KMS-11 (cell line): Measurements from ENCODE around the gene ISCU.

Experiments
- H2AFZ ChIP-seq: fragments of 200-600 bp; sonication (generic); 2 replicates; pipeline ENCODE4 v1.6.1; 2016; ENCODE audit warnings: antibody characterized with exemption, mixed run types, low read depth
- H3K27ac ChIP-seq: fragments of 200-600 bp; sonication (generic); 2 replicates; pipeline ENCODE4 v1.6.1; 2016; ENCODE audit warnings: mild to moderate bottlenecking, mixed run types
- H3K27me3 ChIP-seq: fragments of 200-600 bp; sonication (generic); 2 replicates; pipeline ENCODE4 v1.6.1; 2017; ENCODE audit warnings: mild to moderate bottlenecking, low read depth, mixed run types, moderate library complexity; ENCODE audit not compliant: insufficient read depth
- H3K36me3 ChIP-seq: fragments of 200-600 bp; sonication (generic); 2 replicates; pipeline ENCODE4 v1.6.1; 2017; ENCODE audit warnings: mild to moderate bottlenecking, mixed run types; ENCODE audit not compliant: insufficient read depth
- H3K4me1 ChIP-seq: fragments of 200-600 bp; sonication (generic); 2 replicates; pipeline ENCODE4 v1.6.1; 2016; ENCODE audit warnings: mild to moderate bottlenecking, low read depth, mixed run types; ENCODE audit not compliant: poor library complexity, severe bottlenecking
- H3K4me2 ChIP-seq: fragments of 200-600 bp; sonication (generic); 2 replicates; pipeline ENCODE4 v1.7.0; 2016; ENCODE audit warnings: mild to moderate bottlenecking, mixed run types
- H3K4me3 ChIP-seq: fragments of 200-600 bp; sonication (generic); IDR thresholded peaks from 2 replicates; pipeline ENCODE4 v1.6.1; 2017; ENCODE audit warnings: low read depth, low read length, mixed read lengths; ENCODE audit not compliant: insufficient read depth
- H3K79me2 ChIP-seq: fragments of 200-600 bp; sonication (generic); 2 replicates; pipeline ENCODE4 v1.6.1; 2016; ENCODE audit warnings: low read depth, mixed run types; ENCODE audit not compliant: insufficient read depth
- H3K9ac ChIP-seq: fragments of 200-600 bp; sonication (generic); 2 replicates; pipeline ENCODE4 v1.6.1; 2016; ENCODE audit warnings: mild to moderate bottlenecking, mixed run types
- H4K20me1 ChIP-seq: fragments of 200-600 bp; sonication (generic); 2 replicates; pipeline ENCODE4 v1.6.1; 2016; ENCODE audit warnings: mild to moderate bottlenecking, mixed run types; ENCODE audit not compliant: insufficient read depth
- CTCF ChIP-seq: fragments of 200-600 bp; sonication (generic); conservative IDR thresholded peaks from 2 replicates; pipeline ENCODE4 v1.6.1; 2017; ENCODE audit warnings: low read depth, mild to moderate bottlenecking, antibody characterized with exemption, low read length, moderate library complexity, mixed read lengths

ISCU gene

GRCh38 chr12:108602209-108602705, 39.9 kb downstream of the ISCU start:
- H3K27ac ChIP-seq: no peak overlapping the region
- H3K4me2 ChIP-seq: no peak overlapping the region

GRCh38 chr12:108602976-108603704, 40.7 kb downstream of the ISCU start:
- no peak for TF ChIP-seq CTCF
- Histone ChIP-seq H3K36me3 (no peaks in the 10 kb centered on the region), H3K79me2 (no peaks in the 10 kb centered on the region), H3K4me2 (no peak overlapping the region), H3K4me1 (no peaks in the 10 kb centered on the region), H3K9ac (no peak overlapping the region), H4K20me1 (no peaks in the 10 kb centered on the region), H3K27me3 (no peaks in the 10 kb centered on the region), H3K27ac (no peak overlapping the region), H3K4me3 (no peak overlapping the region), H2AFZ (no peak overlapping the region)

More at GRCh38 chr12:108602209-108602705, 39.9 kb downstream of the ISCU start:
- H4K20me1 ChIP-seq: no peaks in the 10 kb centered on the region
- H3K4me3 ChIP-seq: no peak overlapping the region
- H3K36me3 ChIP-seq: no peaks in the 10 kb centered on the region
- no peak overlapping the region for H3K9ac ChIP-seq
- no peak overlapping the region for H2AFZ ChIP-seq
- TF ChIP-seq CTCF: no peak
- no peaks in the 10 kb centered on the region for H3K79me2 ChIP-seq
- no peaks in the 10 kb centered on the region for H3K27me3 ChIP-seq
- no peaks in the 10 kb centered on the region for H3K4me1 ChIP-seq

GRCh38 chr12:108603743-108604142, 41.3 kb downstream of the ISCU start:
- H3K4me1 ChIP-seq: no peaks in the 10 kb centered on the region
- H3K79me2 ChIP-seq: no peaks in the 10 kb centered on the region
- no peaks in the 10 kb centered on the region for H4K20me1 ChIP-seq
- H3K9ac ChIP-seq: no peak overlapping the region
- H3K4me2 ChIP-seq: no peak overlapping the region
- TF ChIP-seq CTCF: no peak
- H2AFZ ChIP-seq: no peak overlapping the region
- no peak overlapping the region for H3K4me3 ChIP-seq
- H3K27me3 ChIP-seq: no peaks in the 10 kb centered on the region
- H3K36me3 ChIP-seq: no peaks in the 10 kb centered on the region
- no peak overlapping the region for H3K27ac ChIP-seq

- no peak for TF ChIP-seq CTCF
- no peak overlapping the region for H3K4me2 ChIP-seq
- no peak overlapping the region for H3K27ac ChIP-seq
- no peaks in the 10 kb centered on the region for H3K36me3 ChIP-seq
- H3K4me3 ChIP-seq: no peak overlapping the region
- H3K79me2 ChIP-seq: no peaks in the 10 kb centered on the region
- no peaks in the 10 kb centered on the region for H4K20me1 ChIP-seq
- H3K4me1 ChIP-seq: no peaks in the 10 kb centered on the region
- H3K9ac ChIP-seq: no peak overlapping the region
- no peaks in the 10 kb centered on the region for H3K27me3 ChIP-seq
- H2AFZ ChIP-seq: no peak overlapping the region
These were observed 42.0 kb downstream of the ISCU start for GRCh38 chr12:108604208-108604941.
